Mesothelial cell of epicardium (in vitro differentiated cells): ENCODE measurements around the gene CSNK1G1. TPM values are rescaled to one million over a fixed set of nuclear protein-coding genes. Genes with fewer than 3 reads are reported as not detected.

Experiments used
- DNase-seq, 2 experiments: peaks; one replicate each; pipeline ENCODE4 v3.0.0; 2021; ENCODE audit warnings: low spot score in 2 of 2; ENCODE audit not compliant: unreplicated experiment in 2 of 2
- H3K27ac Mint-ChIP-seq: 2 replicates; pipeline ENCODE4 v1.8.0; 2021; ENCODE audit warnings: mixed read lengths
- H3K27me3 Mint-ChIP-seq: 2 replicates; pipeline ENCODE4 v1.8.0; 2021; ENCODE audit warnings: low read depth, mixed read lengths
- H3K36me3 Mint-ChIP-seq: 2 replicates; pipeline ENCODE4 v1.8.0; 2021; ENCODE audit warnings: mixed read lengths
- H3K4me1 Mint-ChIP-seq: 2 replicates; pipeline ENCODE4 v1.8.0; 2021; ENCODE audit warnings: mixed read lengths
- H3K4me3 Mint-ChIP-seq: 2 replicates; pipeline ENCODE4 v1.8.0; 2021; ENCODE audit warnings: mild to moderate bottlenecking, moderate library complexity, mixed read lengths
- H3K9me3 Mint-ChIP-seq: 2 replicates; pipeline ENCODE4 v1.8.0; 2021; ENCODE audit warnings: mixed read lengths
- CTCF ChIP-seq: fragments of 200-600 bp; sonication (generic); IDR thresholded peaks from one replicate; pipeline ENCODE4 v1.5.0; 2021; ENCODE audit warnings: antibody characterized with exemption; ENCODE audit not compliant: unreplicated experiment
- total RNA-seq: library from RNA; stranded (reverse); gene quantifications from 3 replicates; pipeline ENCODE4 v1.2.1, GENCODE V29; 2021

CSNK1G1 gene
- total RNA-seq, 1 donor from 2014 or later = 27.1 TPM

- no peak for DNase-seq
- peaks cover 2% of the 10 kb centered on the region for H3K9me3 Mint-ChIP-seq
- peaks cover 9% of the 10 kb centered on the region for H3K36me3 Mint-ChIP-seq
- peaks cover 21% of the 10 kb centered on the region for H3K4me1 Mint-ChIP-seq
- no peak for TF ChIP-seq CTCF
- H3K27ac Mint-ChIP-seq = peak overlapping the region; percentile 57
- H3K4me3 Mint-ChIP-seq = no peak overlapping the region
- H3K27me3 Mint-ChIP-seq = no peaks in the 10 kb centered on the region
Measured at GRCh38 chr15:64249883-64250575, 105.9 kb downstream of the CSNK1G1 start.

DNA sequence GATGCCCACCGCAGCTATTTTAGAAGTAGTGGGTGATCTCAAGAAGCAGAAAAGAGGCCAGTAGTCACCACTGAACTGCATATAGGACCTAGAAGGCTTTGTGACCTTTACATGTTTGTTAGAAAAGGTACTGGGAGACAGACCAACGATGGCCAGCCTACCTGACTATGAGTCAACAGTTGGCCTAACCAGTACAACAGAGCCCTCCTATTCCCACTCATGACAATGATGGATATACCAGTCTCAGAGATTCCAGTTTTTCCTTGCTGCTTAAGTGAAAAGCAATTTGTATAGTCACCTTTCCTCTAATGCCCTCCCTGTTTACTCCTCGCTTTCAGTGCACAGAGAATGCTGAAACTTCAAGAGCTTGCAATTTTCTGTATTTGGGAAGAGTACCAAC, 106.6 kb downstream of the CSNK1G1 start:
- DNase-seq = no peak
- H3K9me3 Mint-ChIP-seq = peaks cover 8% of the 10 kb centered on the region
- no peak overlapping the region for H3K4me3 Mint-ChIP-seq
- H3K27ac Mint-ChIP-seq = peak overlapping the region; percentile 57
- no peak for TF ChIP-seq CTCF
- H3K27me3 Mint-ChIP-seq = no peaks in the 10 kb centered on the region
- peaks cover 21% of the 10 kb centered on the region for H3K4me1 Mint-ChIP-seq
- H3K36me3 Mint-ChIP-seq = peaks cover 14% of the 10 kb centered on the region

DNA sequence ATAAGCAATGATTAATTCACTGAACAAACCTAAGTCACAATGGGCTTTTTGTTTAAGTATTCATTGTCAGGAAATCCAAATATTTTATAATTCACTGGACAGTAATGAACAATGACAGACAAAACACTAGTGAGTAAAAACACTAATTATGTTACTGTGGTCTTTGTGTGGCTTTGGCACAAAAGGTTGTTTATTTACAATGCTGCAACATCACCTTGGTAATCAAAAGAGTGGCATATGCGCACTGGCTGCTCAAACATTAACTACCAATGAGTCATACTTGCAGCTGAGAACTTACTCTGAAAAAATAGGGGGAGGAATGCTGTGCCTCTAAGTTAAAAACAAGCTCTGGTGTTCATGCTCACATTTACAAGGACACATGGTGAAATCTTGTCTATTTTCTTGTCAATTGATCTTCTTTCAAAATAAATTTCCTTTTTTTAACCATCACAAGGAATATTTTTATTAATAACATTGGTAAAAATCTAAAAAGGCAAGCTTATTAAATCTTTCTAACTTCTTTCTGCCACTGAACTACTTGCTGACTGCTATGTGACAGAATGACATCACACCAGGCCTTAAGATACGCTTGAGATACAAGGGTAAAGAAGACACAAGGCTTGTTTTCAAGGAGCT, 107.9 kb downstream of the CSNK1G1 start:
- TF ChIP-seq CTCF = no peak
- Mint-ChIP-seq H3K36me3 (peaks cover 12% of the 10 kb centered on the region), H3K4me1 (peaks cover 21% of the 10 kb centered on the region), H3K27ac (peak overlapping the region; percentile 50), H3K27me3 (no peaks in the 10 kb centered on the region), H3K9me3 (peaks cover 9% of the 10 kb centered on the region), H3K4me3 (no peak overlapping the region)
- DNase-seq = no peak

DNA sequence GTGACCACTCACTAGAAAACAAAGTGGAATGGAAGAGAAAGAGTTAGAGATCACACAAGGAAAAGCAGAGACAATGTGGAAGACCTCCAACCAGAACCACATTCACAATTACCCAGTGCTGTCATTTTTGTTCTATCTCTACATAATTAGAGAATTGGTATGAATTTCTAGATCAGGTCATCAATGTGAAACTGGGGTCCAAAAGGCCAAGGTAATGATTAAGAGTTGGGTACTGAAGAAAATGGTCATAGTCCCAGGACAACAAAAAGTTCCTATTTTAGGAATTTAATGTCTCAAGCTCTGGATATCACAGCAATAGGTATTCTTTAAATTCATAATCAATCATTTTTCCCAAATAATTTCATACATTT, 108.5 kb downstream of the CSNK1G1 start:
- Mint-ChIP-seq H3K4me1 (peaks cover 21% of the 10 kb centered on the region), H3K9me3 (peaks cover 9% of the 10 kb centered on the region), H3K36me3 (peaks cover 12% of the 10 kb centered on the region), H3K27me3 (no peaks in the 10 kb centered on the region), H3K4me3 (no peak overlapping the region), H3K27ac (peak overlapping the region; percentile 68)
- DNase-seq = no peak
- TF ChIP-seq CTCF = no peak

- peaks cover 17% of the 10 kb centered on the region for H3K9me3 Mint-ChIP-seq
- no peak for DNase-seq
- no peak overlapping the region for H3K27ac Mint-ChIP-seq
- no peak overlapping the region for H3K4me3 Mint-ChIP-seq
- peaks cover 21% of the 10 kb centered on the region for H3K4me1 Mint-ChIP-seq
- TF ChIP-seq CTCF = no peak
- peaks cover 20% of the 10 kb centered on the region for H3K36me3 Mint-ChIP-seq
- H3K27me3 Mint-ChIP-seq = no peaks in the 10 kb centered on the region
Measured at GRCh38 chr15:64246364-64247189, 109.4 kb downstream of the CSNK1G1 start.
